HG03457 (cell line): ENCODE measurements around the gene CPM.
"Not testable (repeated sequence)": the region's sequence is repeated elsewhere in the genome, so short reads cannot be mapped to it uniquely, and the experiment has no call there.

ENCODE experiments used
- ATAC-seq: cut with Tn5 transposase; IDR thresholded peaks from one replicate; pipeline ENCODE4 v1.9.1; 2021; ENCODE audit warnings: moderate number of reproducible peaks; ENCODE audit not compliant: unreplicated experiment

The CPM gene

DNA sequence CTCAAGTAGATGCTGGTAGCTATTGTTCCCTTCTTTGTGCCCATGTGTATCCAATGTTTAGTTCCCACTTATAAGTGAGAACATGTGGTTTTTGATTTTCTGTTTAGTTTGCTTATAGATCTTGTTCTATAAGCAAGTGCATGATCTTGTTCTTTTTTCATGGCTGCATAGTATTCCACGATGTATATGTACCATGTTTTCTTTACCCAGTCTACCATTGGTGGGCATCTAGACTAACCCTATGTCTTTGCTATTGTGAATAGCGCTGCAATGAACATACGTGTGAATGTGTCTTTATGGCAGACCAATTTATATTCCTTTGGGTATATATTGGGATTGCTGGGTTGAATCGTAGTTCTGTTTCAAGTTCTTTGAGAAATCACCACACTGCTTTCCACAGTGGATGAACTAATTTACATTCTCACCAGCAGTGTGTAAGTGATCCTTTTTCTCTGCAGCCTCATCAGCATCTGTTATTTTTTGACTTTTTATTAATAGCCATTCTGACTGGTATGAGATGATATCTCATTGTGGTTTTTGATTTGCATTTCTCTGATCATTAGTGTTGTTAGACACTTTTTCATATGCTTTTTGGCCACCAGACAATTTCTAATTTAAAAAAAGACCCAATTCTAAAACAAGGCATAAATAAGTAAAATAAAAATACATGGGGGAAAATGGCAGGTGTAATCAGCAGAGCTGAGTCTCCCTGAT lies 50.6 kb downstream of the CPM start:
- no peak for ATAC-seq

DNA sequence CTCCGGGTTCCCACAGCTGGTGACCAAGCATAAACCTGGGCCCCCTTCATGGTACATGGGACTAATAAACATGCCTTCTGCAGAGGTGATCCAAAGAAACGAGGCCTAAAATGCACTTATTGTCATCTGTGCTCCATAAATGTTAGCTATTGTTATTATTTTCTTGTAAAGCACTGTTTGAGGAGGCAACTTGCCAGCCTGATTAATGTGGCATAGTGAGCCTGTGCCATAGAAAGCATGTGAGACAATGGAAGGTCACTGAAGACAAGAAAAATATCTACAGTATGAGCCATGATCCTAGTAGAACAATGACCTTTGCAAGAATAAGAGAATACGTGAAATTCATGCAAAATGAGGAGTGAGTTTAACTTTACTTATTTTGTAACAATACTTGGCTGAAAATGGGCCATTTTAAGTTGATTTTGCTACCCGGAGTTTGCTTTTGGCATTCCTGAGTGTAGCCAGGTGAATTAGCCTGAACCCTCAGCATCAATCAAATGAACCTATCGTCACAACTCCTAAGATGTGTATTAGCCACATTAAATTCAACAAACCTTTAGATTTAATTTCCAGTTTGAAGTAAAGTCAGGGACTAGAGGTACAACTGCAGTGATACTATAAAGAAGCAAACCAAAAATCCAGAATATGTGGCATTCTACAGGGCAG lies 52.2 kb downstream of the CPM start:
- no peak for ATAC-seq

DNA sequence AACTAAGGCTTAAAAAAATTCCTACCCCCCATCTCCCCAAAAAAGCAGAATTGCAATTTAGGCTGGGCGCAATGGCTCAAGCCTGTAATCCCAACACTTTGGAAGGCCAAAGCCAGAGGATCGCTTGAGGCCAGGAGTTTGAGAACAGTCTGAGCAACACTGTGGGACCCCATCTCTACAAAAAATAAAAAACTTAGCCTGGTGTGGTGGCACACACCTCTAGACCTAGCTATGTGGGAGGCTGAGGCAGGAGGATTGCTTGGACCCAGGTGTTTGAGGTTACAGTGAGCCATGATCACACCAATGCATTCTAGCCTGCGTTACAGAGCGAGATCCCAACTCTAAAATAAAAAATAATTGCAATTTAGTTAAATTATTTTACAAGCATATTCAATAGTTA lies 54.1 kb downstream of the CPM start:
- no peak for ATAC-seq

DNA sequence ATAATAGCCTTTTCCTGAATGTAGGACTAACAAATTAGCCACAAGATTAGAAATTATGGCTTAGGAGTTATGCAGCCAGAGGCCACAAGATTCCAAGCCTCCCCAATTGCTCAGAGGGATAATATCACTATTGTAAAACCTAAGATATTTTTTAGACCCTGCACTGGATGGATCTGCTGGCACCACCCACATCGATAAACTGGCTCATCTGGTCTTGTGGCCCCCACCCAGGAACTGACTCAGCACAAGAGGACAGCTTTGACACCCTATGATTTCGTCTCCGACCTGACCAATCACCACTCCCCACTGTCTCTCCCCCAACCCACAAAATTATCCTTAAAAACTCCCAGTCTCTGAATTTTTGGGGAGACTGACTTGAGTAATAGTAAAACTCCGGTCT lies 54.7 kb downstream of the CPM start:
- no peak for ATAC-seq

DNA sequence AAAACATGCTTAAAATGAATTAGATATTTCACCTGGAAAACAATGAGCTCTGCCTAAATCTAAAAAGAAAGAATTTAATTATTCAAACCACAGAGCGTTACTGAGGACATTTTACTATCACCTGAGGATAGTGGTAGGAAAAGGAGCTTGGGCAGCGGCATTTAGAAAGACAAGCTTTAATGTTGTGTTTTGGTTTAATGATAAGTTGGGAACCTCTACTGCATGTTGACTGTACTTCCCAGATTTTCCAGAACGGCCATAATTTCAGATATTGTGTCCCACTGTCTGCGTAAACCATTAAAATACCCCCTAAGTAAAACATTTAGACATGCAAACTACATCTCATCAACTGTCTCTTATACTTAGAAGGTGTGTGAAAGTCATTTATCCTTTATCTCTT lies 55.4 kb downstream of the CPM start:
- no peak for ATAC-seq

DNA sequence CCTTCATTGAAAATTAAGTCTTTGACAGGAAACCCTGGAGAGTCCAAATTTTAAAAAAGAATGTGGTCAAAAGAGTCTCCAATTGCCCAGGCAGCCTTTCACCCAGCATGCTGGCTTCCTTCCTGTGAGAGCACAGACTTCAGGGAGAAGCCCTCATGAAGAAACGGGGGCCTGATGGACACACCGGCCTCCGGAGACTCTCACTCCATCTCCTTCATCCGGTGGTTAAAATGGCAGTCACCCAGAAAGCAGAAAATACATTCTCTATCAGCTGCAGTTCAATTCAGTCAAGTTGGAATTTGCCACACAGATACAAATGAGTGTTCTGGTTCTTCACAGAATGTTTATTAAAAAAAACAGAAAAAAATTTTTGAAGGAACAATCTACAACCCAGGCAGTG lies 56.5 kb downstream of the CPM start:
- no peak for ATAC-seq

DNA sequence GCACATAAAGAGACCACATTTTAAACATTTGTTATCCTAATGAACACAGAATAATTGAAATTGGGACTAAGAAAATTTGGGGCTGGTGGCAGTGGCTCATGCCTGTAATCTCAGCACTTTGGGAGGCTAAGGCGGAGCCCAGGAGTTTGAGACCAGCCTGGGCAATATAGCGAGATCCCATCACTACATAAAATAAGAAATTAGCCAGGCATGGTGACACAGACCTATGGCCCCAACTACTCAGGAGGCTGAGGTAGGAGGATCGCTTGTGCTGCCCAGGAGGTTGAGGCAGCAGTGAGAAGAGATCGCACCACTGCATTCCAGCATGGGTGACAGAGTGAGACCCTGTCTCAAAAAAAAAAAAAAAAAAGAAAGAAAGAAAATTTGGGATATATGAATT lies 59.7 kb downstream of the CPM start:
- no peak for ATAC-seq

DNA sequence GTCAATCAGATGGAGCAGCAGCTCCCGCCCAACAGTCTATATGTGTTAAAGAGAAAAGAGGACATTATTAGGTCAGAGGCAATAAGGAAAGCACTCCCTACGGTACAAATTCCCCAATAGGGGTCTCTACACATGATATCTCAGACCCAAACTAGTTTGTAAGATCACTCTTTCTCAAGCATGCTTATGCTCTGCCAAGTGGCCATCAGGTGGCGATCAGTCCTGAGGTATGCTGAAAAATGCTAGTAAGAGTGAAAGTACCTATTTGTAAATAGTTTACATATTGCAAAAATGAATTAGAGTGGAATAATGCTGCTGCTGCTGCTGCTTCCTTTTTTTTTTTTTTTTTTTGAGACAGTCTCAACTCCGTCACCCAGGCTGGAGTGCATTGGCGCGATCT lies 61.0 kb downstream of the CPM start:
- ATAC-seq = no peak

DNA sequence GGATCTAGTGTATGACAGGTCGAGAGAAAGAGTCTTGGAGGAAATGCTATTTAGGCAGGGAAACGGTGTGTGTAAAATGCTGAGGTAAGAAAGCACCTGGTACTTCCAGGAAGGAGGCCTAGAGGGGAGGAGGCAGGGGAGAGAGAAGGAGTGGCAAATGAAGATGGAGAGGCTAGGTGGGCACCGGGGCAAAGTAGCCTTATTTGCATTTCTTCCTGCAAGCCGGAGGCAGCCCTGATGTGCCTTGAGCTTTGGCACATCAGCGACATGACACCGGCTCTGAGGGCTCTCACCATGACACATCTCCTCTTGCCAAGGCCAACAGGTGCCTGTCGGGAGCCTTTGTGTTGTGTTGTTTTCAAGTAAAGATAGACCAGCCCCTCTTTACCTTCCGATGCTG lies 61.6 kb downstream of the CPM start:
- ATAC-seq = no peak

DNA sequence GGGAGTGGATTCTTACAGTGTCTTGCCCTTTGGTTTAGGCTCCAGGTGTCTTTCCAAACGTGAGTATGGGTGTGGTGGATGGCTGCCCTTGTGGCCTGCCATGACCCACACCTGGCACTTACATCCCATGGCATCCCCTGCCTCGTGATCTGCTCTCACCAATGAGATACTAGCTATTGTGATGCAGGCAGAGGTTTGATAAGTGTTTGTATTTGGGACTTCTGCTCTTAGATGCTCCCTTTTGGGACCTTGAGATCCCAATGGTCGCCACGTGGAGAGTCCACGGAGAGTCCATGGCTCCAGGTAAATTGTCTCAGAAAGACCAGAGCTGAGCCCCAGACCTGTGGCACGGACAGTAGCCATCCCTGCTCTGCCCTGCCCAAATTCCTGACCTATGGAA lies 62.5 kb downstream of the CPM start:
- no peak for ATAC-seq

DNA sequence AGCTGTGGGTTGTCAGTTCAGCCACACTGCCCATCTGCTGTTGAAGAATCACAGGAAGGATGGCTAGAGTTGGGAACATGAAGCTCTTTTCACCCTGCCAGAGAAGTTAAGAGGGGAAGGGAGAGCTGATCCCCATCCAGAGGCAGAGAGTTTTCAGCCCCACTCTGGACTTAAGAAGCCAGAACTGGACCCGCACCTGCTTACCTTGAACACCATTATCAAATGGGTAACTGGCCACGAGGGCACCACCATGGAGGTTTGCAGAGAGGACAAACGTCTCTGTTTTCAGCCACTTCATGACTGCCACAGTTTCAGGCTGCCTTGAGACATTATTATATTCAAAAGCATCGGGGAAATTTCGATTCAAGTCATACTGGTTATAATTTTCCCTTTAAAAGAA lies 63.0 kb downstream of the CPM start:
- ATAC-seq = no peak

DNA sequence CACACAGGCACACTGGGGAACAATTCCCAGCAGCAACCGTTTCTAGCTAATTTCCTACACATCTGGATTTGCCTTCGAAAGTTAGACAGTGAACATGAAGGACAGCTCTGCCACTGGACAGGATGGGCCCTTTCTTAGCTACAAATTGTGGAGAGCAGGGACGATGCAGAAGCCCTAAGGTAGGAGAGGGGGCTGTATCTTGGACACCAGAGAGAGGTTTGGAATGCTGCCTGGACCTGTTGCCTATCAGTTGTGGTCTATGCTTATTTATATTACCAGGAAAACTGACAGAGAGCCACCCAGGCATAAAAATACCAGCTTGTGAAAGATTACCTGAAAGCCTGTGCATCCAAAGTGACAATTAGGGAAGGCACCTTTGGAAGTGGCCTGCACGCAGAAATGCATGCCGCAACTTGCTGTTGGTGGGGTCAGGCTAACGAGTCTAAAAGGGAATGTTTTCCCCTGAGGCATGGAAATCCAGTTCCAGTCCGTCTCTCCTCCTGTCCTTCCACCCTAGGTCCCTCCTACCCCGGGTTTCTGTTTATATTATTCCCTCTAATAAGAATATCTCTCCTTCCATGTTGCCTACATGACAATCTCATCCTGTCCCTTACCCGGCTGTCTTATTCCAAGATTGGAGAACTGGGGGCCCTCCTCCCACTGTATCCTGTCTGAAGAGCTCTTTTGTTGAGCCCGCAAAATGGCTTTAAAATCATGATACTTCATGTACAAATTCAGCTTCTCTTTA lies 64.8 kb downstream of the CPM start:
- no peak for ATAC-seq

DNA sequence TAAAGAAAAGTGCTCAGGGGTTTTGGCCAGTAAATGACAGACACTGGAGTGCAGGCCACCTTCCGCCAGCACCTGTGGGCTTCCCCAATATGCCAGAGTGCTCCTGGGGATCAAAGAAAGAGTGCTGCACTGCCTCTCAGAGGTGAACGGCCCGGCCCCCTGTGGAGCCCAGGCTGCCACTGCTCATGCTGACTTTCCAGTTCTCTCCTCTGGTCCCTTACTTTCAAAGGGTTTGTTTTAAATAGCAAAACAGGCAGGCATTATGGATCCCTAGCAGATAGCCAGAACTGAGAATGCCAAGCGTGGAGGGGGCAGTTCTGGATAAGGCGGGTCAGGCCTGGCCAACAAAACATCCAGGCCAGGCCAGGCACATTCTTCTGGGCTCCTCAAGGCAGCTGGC lies 65.4 kb downstream of the CPM start:
- no peak for ATAC-seq

DNA sequence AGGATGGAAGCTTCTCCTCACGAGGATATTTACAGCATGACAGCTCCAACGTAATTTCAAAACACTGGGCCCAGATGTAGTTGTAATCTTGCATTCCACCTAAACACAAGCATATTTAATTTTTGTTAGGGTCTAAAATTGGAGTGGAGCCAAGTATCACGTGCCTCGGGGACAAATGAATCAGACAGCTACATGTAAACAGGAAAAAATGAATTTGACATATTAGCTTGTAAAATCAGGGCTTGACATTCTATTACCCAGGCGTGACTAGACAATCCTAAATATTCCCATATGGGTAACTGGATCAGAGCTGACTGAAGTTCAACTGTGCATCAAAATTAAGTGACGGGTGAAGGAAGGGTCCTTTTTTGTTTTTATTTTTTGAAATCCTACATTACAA lies 66.0 kb downstream of the CPM start:
- ATAC-seq = no peak

DNA sequence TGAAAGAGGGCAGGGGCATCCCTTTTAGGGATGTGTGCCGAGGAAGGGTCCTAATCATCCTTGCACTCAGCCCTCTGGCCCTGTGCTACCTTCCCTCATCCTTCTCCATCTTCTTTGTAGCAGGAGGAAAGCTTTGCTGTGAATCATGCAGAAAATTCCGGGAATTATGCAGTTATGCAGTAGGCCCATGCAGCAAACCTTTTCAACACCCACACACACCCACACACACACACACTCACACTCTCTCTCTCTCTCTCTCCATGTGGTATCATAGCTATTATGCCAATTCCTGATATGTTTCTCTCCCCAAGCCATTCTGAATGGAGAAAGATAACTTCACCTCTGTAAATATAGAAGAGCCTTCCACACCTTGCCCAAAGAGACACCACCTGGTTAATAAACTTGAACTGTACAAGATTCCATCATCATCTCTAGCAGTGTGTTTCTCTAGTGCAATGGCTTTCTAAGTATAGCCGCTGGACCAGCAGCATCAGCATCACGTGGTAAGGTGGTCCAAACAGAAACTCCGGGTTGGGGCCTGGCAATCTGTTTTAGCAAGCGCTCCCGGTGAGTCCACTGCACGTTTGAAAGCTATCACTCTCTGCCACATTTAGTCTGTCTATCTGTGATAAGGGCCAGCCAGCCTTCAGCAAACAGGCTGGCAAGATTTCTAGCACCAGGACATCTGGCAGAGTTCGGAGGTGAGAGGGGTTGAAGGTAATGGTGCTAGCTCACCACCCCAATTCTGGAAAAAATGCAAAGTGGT lies 67.4 kb downstream of the CPM start:
- ATAC-seq = no peak

DNA sequence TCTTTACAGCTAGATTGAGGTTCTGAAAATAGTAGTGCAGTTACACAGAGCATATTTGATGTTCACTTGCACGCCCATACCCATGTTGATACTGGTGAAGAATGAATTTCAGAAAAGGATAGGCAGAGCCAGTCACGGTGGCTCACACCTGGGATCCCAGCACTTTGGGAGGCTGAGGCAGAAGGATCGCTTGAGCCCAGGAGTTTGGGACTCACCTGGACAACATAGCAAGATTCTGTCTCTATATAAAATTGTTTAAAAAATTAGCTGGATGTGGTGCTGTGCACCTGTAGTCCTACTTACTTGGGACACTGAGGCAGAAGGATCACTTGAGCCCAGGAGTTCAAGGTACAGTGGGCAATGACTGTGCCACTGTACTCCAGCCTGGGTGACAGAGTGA lies 68.4 kb downstream of the CPM start:
- ATAC-seq = no peak

DNA sequence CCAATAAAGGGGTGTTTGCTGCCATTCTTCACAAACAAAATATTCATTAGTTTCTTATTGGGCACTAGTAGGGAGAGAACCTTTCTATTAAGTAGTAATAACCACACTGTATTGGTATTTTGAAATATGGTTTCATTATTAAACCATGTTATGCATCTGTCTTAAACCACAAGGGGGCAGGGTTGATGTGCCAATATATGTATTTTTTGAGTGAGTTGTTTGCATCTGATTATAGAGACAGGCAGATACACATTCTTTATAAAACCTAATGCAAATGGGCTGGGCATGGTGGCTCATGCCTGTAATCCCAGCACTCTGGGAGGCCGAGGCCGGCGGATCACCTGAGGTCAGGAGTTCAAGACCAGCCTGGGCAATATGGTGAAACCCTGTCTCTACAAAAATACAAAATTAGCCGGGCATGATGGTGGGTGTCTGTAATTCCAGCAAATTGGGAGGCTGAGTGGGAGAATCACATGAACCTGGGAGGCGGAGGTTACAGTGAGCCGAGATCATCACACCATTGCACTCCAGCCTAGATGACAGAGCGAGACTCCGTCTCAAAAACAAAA lies 69.0 kb downstream of the CPM start:
- not testable (repeated sequence) for ATAC-seq

DNA sequence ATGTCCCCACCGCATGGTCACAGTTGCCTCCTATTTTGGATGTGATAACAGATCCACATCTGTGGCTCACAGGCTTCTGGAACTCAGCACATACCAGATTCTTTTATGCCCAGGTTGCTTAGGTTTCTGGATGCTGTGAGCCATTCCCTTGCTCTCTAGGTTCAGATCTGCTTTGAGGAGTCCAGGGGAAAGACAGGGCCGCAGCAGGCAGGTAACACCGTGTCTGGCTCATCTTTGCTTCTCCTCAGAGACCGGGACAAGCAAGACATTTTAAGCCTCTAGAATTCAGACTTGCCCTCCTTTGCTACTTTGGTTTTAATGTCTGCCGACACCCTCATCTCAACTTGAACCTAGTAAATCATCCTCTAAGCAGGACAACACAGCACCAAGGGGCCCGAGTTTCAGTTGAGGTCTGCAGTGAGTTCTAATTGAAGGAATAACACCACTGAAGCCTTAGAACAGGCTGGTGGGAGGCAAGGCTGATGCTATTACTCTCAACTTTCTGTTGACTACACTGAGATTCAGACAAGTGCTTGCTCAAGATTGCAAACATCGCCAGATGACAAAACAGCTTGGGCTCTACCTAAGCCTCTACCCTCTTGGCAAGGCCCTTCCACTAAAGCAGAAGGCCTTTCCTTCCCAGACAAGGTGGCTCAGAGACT lies 69.7 kb downstream of the CPM start:
- no peak for ATAC-seq

DNA sequence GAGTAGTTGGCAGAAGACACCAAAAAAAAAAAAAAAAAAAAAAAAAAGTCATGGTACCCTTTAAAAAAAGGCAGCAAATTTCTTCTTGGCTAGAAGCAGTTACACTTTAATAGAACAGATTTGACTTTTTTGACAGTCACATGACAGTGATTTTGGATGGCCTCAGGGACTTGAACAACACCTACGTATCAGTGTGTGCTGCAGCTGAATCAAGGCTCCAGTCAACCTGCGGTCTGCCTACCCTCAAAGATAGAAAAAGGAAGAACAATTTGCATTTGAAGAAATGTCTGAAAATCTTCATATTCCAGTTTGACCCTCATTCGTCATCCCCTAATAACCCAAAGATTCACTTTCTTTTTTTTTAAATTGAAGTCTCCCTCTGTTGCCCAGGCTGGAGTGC lies 71.1 kb downstream of the CPM start:
- ATAC-seq = no peak

DNA sequence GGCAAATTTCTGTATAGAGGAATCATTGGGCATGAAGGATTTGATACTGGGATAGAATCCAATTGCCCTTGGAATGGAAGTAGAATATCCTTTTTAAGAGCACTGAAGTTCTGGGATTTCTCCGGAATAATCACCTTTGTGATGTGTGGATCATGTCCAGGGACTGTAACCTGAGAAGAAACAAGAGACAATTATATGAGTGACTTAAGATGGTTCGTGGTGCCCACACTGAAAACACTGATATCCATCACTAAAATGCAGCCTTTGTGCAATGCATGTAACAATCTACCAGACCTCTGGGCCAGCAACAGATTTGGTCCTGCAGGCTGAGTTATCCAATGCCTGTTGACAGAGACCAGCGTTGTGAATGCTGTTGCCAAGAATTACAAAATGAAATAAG lies 76.5 kb downstream of the CPM start:
- no peak for ATAC-seq

DNA sequence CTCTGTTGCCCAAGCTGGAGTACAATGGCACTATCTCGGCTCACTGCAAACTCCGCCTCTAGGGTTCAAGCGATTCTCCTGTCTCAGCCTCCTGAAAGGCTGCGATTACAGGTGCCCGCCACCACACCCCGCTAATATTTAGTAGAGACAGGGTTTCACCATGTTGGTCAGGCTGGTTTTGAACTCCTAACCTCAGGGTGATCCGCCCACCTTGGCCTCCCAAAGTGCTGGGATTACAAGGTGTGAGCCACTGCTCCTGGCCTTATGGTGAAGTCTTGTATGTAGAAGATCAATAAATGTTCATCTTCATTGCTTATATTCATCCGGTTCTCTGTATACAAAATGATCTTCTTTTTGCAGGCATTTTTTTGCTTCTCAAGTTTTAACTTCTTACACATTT lies 77.2 kb downstream of the CPM start:
- no peak for ATAC-seq
